GM12878 (cell line): ENCODE results near the gene NUP210L.

ENCODE experiments used
- ASH2L ChIP-seq: fragments of 300-600, 200-600 bp; sonication (generic); IDR thresholded peaks from 2 replicates; pipeline ENCODE4 v1.6.1; 2017; ENCODE audit warnings: low read depth, mild to moderate bottlenecking, borderline replicate concordance
- CREB1 ChIP-seq: IDR thresholded peaks from 2 replicates; pipeline ENCODE4 v1.6.1; 2012; ENCODE audit warnings: low read depth, mild to moderate bottlenecking, inconsistent platforms
- CTCF ChIP-seq, 3 experiments: IDR thresholded peaks in 2 of 3; conservative IDR thresholded peaks in 1 of 3; 2 replicates each; pipeline ENCODE4 v1.5.1; 2011; ENCODE audit warnings: low read depth in 3 of 3, low read length in 3 of 3, mild to moderate bottlenecking in 3 of 3, control low read depth in 2 of 3, moderate library complexity in 2 of 3, inconsistent platforms in 1 of 3, mixed read lengths in 1 of 3; ENCODE audit not compliant: control insufficient read depth in 2 of 3, insufficient read depth in 1 of 3; ENCODE audit errors: extremely low read depth in 1 of 3
- EP300 ChIP-seq, 2 experiments: fragments of 150-350 bp in 1 of 2; IDR thresholded peaks; 2 replicates each; pipeline ENCODE4 v1.6.1; 2011 to 2012; ENCODE audit warnings: low read depth in 2 of 2, low read length in 2 of 2, borderline replicate concordance in 1 of 2, improper control_type of control experiment in 1 of 2, inconsistent platforms in 1 of 2; ENCODE audit not compliant: control insufficient read depth in 1 of 2
- HDGF ChIP-seq: fragments of 450-650 bp; IDR thresholded peaks from 2 replicates; pipeline ENCODE4 v1.6.1; 2016; ENCODE audit warnings: antibody characterized with exemption
- POLR2A ChIP-seq: IDR thresholded peaks from 2 replicates; pipeline ENCODE4 v1.6.1; 2011; ENCODE audit warnings: low read depth, mild to moderate bottlenecking, low read length
- RCOR1 ChIP-seq: conservative IDR thresholded peaks from 2 replicates; pipeline ENCODE4 v1.6.1; 2012; ENCODE audit warnings: low read depth, low read length, improper control_type of control experiment
- SIN3A ChIP-seq: IDR thresholded peaks from 2 replicates; pipeline ENCODE4 v1.6.1; 2012; ENCODE audit warnings: low read depth, low read length, improper control_type of control experiment
- SIX5 ChIP-seq: IDR thresholded peaks from 2 replicates; pipeline ENCODE4 v1.6.1; 2011; ENCODE audit warnings: mild to moderate bottlenecking, low read depth, low read length, moderate library complexity; ENCODE audit not compliant: severe bottlenecking
- TBL1XR1 ChIP-seq: IDR thresholded peaks from 2 replicates; pipeline ENCODE4 v1.6.1; 2012; ENCODE audit warnings: low read depth, low read length, improper control_type of control experiment
- YBX1 ChIP-seq: fragments of 450-650 bp; IDR thresholded peaks from 2 replicates; pipeline ENCODE4 v1.6.1; 2016; ENCODE audit warnings: antibody characterized with exemption
- TF ChIP-seq, protein P1 (sequence below): fragments of 450-650 bp; IDR thresholded peaks from 2 replicates; pipeline ENCODE4 v1.6.1; 2017; ENCODE audit warnings: antibody characterized with exemption, mild to moderate bottlenecking, moderate library complexity
- TF ChIP-seq, protein P2 (sequence below): IDR thresholded peaks from 2 replicates; pipeline ENCODE4 v1.6.1; 2012; ENCODE audit warnings: low read depth, low read length, improper control_type of control experiment

GRCh38 chr1:153995640-153996039 is 159.2 kb downstream of the NUP210L start:
- 0 out of 2 replicates have a peak, but pooled peaks have one; percentile 32 for TF ChIP-seq POLR2A
- no peak for TF ChIP-seq CTCF (IDR thresholded peaks at IDR 0.05 in 2 of 3, conservative IDR thresholded peaks at IDR 0.05 in 1 of 3; ENCODE audit: control insufficient read depth in 2 of 3, extremely low read depth in 1 of 3, insufficient read depth in 1 of 3, low read depth in 3 of 3, low read length in 3 of 3)
- no peak for TF ChIP-seq SIN3A
- TF ChIP-seq TBL1XR1 = no peak
- no peak for TF ChIP-seq CREB1
- TF ChIP-seq, protein P1, sequence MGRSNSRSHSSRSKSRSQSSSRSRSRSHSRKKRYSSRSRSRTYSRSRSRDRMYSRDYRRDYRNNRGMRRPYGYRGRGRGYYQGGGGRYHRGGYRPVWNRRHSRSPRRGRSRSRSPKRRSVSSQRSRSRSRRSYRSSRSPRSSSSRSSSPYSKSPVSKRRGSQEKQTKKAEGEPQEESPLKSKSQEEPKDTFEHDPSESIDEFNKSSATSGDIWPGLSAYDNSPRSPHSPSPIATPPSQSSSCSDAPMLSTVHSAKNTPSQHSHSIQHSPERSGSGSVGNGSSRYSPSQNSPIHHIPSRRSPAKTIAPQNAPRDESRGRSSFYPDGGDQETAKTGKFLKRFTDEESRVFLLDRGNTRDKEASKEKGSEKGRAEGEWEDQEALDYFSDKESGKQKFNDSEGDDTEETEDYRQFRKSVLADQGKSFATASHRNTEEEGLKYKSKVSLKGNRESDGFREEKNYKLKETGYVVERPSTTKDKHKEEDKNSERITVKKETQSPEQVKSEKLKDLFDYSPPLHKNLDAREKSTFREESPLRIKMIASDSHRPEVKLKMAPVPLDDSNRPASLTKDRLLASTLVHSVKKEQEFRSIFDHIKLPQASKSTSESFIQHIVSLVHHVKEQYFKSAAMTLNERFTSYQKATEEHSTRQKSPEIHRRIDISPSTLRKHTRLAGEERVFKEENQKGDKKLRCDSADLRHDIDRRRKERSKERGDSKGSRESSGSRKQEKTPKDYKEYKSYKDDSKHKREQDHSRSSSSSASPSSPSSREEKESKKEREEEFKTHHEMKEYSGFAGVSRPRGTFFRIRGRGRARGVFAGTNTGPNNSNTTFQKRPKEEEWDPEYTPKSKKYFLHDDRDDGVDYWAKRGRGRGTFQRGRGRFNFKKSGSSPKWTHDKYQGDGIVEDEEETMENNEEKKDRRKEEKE = no peak
- no peak for TF ChIP-seq YBX1
- TF ChIP-seq RCOR1 = no peak
- TF ChIP-seq ASH2L = no peak
- no peak for TF ChIP-seq HDGF
- TF ChIP-seq, protein P2, sequence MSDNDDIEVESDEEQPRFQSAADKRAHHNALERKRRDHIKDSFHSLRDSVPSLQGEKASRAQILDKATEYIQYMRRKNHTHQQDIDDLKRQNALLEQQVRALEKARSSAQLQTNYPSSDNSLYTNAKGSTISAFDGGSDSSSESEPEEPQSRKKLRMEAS = no peak
- TF ChIP-seq SIX5 = no peak
- TF ChIP-seq EP300 (IDR thresholded peaks at IDR 0.05; ENCODE audit: borderline replicate concordance in 1 of 2, control insufficient read depth in 1 of 2, low read depth in 2 of 2, low read length in 2 of 2) = no peak
